Peyer's patch (tissue), 4 donors: ENCODE data around the gene REPS1. TPM values are rescaled to one million over a fixed set of nuclear protein-coding genes. Genes with fewer than 3 reads are reported as not detected.

Experiments used
- DNase-seq, 3 donors: peaks; one replicate each; pipeline ENCODE4 v3.0.0-alpha.2; 2017 to 2019
- H3K27ac ChIP-seq, 4 donors: fragments of 200-600 bp; sonication (generic); one replicate each; pipeline ENCODE4 v1.5.1; 2016 to 2019
- H3K27me3 ChIP-seq, 2 donors: fragments of 200-600 bp; sonication (generic); one replicate each; pipeline ENCODE4 v1.5.1; 2019
- H3K36me3 ChIP-seq, 3 donors: fragments of 200-600 bp; sonication (generic); one replicate each; pipeline ENCODE4 v1.5.1; 2016 to 2019
- H3K4me1 ChIP-seq, 4 donors: fragments of 200-600 bp; sonication (generic); one replicate each; pipeline ENCODE4 v1.5.1; 2016 to 2019
- H3K4me3 ChIP-seq, 4 donors: fragments of 200-600 bp; sonication (generic); 1 replicate in 3 of 4; 2 replicates in 1 of 4; pipeline ENCODE4 v1.5.1; 2016 to 2019; ENCODE audit warnings: mild to moderate bottlenecking in 1 of 4
- H3K9me3 ChIP-seq, 4 donors: fragments of 200-600 bp; sonication (generic); one replicate each; pipeline ENCODE4 v1.5.1; 2016 to 2019; ENCODE audit warnings: mild to moderate bottlenecking in 1 of 4
- POLR2A ChIP-seq, 2 donors: fragments of 450-650 bp; IDR thresholded peaks; one replicate each; pipeline ENCODE4 v1.5.1; 2017; ENCODE audit warnings: antibody characterized with exemption in 2 of 2, mild to moderate bottlenecking in 2 of 2, moderate library complexity in 2 of 2
- total RNA-seq, 4 donors: library from RNA; depleted of rRNA; stranded (reverse); fragments of >200 nt; gene quantifications; one replicate each; pipeline ENCODE4 v1.1.0, GENCODE V29; 2016
- TF ChIP-seq, protein P1 (sequence below), 6 experiments: fragments of 450-650 bp in 4 of 6; fragments of 200-600 bp in 2 of 6; sonication (generic) in 1 of 6; IDR thresholded peaks; one replicate each; pipeline ENCODE4 v1.5.1; 2017 to 2019; ENCODE audit warnings: antibody characterized with exemption in 6 of 6, mild to moderate bottlenecking in 3 of 6, moderate library complexity in 1 of 6

Gene REPS1
- total RNA-seq, 4 donors from 2014 or later: 26.8 to 90.4 (median 61.5) TPM

DNA sequence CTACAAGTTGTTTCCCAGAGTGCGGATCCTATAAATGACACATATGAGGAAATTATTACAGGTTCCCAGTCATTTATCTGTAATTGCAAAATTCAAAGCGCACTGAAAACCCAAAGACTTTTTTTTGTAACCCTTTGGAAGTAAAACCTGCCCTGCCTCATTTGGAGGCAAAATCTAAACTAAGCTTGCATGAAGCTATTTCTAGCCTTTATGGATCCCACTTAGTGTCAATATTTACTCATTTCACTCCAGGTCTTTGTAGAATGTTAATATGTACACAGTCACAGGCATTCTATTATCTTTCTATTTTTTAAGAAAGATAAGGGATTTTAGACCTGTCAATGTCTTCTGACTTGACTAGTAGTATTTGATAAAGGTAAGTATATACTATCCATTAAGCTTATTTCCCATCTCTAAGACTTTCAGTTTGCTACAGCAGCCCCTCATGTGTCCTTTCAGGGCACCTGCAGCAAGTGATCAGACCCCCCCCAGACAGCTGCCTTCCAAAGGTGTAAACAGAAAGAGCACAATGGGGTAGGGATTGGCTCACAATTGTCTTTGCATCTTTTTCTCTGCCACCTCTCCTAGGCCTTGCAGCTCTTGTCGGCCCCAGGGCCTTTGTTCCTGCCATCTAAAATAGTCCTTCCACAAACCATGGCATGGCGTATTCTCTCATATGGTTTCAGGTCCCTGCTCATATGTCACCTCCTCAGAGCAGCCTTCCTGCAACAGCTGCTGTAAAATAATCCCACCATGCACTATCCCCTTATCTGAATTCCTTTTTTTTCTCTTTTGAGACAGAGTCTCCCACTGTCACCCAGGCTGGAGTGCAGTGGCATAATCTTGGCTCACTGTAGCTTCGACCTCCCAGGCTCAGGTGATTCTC, 1.3 kb upstream of the REPS1 start:
- H3K36me3 ChIP-seq: no peaks in the 10 kb centered on the region
- TF ChIP-seq POLR2A (IDR thresholded peaks at IDR 0.05): no peak
- TF ChIP-seq, protein P1, sequence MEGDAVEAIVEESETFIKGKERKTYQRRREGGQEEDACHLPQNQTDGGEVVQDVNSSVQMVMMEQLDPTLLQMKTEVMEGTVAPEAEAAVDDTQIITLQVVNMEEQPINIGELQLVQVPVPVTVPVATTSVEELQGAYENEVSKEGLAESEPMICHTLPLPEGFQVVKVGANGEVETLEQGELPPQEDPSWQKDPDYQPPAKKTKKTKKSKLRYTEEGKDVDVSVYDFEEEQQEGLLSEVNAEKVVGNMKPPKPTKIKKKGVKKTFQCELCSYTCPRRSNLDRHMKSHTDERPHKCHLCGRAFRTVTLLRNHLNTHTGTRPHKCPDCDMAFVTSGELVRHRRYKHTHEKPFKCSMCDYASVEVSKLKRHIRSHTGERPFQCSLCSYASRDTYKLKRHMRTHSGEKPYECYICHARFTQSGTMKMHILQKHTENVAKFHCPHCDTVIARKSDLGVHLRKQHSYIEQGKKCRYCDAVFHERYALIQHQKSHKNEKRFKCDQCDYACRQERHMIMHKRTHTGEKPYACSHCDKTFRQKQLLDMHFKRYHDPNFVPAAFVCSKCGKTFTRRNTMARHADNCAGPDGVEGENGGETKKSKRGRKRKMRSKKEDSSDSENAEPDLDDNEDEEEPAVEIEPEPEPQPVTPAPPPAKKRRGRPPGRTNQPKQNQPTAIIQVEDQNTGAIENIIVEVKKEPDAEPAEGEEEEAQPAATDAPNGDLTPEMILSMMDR (IDR thresholded peaks at IDR 0.05): no peak
- H3K27ac ChIP-seq: no peak overlapping the region
- H3K9me3 ChIP-seq: no peaks in the 10 kb centered on the region
- H3K4me3 ChIP-seq: no peak overlapping the region
- peaks cover 0 to 39% (median 8%) of the 10 kb centered on the region in 4 donors for H3K4me1 ChIP-seq
- no peak for DNase-seq
- H3K27me3 ChIP-seq: no peaks in the 10 kb centered on the region

DNA sequence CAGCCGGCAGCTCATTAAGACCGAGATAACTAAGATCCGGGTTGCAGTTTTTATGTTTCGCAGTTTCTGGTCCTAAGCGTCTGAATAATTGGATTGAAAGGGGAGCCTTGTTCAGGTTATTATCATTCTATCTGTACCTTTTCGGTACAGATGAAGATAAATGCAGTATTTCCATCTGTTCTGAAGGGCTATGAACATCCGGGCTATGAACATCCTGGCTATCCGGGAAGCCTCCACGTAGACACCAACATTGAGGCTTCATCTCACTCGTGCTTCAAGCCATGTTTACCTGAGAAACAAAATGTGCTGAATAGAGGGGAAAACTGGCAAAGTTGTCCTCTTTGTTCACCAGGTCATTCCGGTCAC, 399 bp upstream of the REPS1 start:
- no peaks in the 10 kb centered on the region for H3K9me3 ChIP-seq
- DNase-seq: no peak

DNA sequence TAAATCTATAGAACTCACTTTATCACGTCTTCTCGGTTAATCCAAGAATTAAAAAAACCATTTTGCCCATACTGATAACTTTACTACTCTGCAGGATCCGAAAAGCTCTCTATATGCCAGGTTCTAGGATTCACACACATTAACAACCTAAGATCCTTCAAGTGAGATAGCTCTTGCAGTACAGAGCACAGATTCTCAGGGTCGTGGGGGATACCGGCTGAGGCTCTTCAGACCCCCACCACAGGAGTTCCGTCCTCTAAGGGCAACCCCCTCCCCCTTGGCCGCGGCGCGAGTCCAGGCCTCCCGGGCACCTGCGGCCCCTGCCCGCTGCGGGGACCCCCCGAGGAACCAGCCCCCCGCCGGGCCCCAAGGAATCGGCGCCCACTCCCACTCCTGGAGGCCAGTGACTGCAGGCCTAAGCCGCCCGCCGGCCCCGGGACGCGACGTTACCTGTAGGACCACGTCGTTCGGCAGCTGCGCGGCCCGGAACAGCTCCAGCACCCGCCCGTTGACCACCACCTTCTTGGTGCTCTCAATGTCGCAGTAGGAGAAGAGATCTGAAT, 892 bp downstream of the REPS1 start:
- H3K27ac ChIP-seq: peak overlapping the region; percentile 88 to 94 (median 90)
- TF ChIP-seq, protein P1 (IDR thresholded peaks at IDR 0.05): no peak
- TF ChIP-seq POLR2A (IDR thresholded peaks at IDR 0.05): no peak
- no peaks in the 10 kb centered on the region for H3K27me3 ChIP-seq
- peak overlapping the region; percentile 79 to 96 (median 90) for H3K4me3 ChIP-seq
- no peaks in the 10 kb centered on the region for H3K9me3 ChIP-seq
- H3K36me3 ChIP-seq: no peaks in the 10 kb centered on the region
- H3K4me1 ChIP-seq: peaks cover 0 to 43% (median 8%) of the 10 kb centered on the region in 4 donors
- DNase-seq: peak in 1 of 3 donors; percentile 27

More for the DNA sequence above, 399 bp upstream of the REPS1 start:
- Histone ChIP-seq H3K4me3 (peak overlapping the region; percentile 79 to 96 (median 90)), H3K27me3 (no peaks in the 10 kb centered on the region), H3K27ac (peak overlapping the region; percentile 88 to 94 (median 90)), H3K4me1 (peaks cover 0 to 33% (median 8%) of the 10 kb centered on the region in 4 donors), H3K36me3 (no peaks in the 10 kb centered on the region)
- no peak for TF ChIP-seq POLR2A (IDR thresholded peaks at IDR 0.05)
- TF ChIP-seq, protein P1 (IDR thresholded peaks at IDR 0.05): no peak

DNA sequence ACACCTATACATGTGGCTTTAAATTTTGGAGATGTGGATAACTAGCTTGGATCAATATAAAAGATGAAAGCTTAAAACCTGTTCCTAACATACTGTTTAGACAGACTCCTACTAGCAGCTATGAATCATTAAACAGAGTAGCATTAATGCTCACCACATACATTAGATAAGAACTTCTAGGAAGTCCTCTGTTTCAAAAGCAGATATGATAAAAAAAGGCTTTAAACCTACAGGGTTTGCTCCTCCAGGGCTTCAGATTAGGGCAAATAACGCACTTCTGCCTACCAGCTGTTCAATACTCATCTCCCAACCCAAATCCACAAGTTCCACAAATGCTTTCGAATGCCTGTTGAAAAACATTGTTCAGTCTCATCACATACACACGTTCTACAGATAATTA, 1.5 kb downstream of the REPS1 start:
- Histone ChIP-seq H3K4me1 (peaks cover 0 to 44% (median 8%) of the 10 kb centered on the region in 4 donors), H3K27ac (peak overlapping the region in 1 of 4 donors; percentile 89), H3K9me3 (no peaks in the 10 kb centered on the region), H3K4me3 (peak overlapping the region; percentile 79 to 96 (median 90)), H3K27me3 (no peaks in the 10 kb centered on the region), H3K36me3 (no peaks in the 10 kb centered on the region)
- no peak for DNase-seq
- TF ChIP-seq, protein P1 (IDR thresholded peaks at IDR 0.05): no peak
- TF ChIP-seq POLR2A (IDR thresholded peaks at IDR 0.05): no peak

DNA sequence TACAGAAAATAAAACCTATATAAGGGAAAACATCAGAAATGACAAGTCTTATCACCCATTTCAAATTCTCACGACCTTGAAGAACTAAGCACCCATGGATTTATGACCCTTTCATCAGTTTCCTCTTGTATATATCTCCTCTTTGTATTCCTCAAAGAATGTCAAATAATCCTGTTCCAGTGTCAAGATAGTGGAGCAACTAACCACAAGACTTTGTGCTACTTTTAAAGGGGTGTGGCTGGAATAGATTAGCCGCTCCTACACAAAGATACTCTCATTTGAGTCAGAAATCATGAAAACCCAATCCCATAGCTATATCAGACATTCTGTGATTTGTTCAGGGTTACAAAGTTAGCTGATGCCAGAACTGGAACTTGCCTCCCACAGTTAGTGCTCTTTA, 6.6 kb downstream of the REPS1 start:
- Histone ChIP-seq H3K4me1 (peaks cover 0 to 31% (median 4%) of the 10 kb centered on the region in 4 donors), H3K4me3 (no peak overlapping the region), H3K9me3 (no peaks in the 10 kb centered on the region), H3K27me3 (no peaks in the 10 kb centered on the region), H3K36me3 (no peaks in the 10 kb centered on the region), H3K27ac (no peak overlapping the region)
- no peak for TF ChIP-seq POLR2A (IDR thresholded peaks at IDR 0.05)
- TF ChIP-seq, protein P1 (IDR thresholded peaks at IDR 0.05): no peak
- DNase-seq: no peak
